GM12873 (cell line): Measurements from ENCODE around the gene AMY1A.
"Not testable (repeated sequence)": the region's sequence is repeated elsewhere in the genome, so short reads cannot be mapped to it uniquely, and the experiment has no call there.

Experiments used
- CTCF ChIP-seq: IDR thresholded peaks from 2 replicates; pipeline ENCODE4 v1.5.1; 2012; ENCODE audit warnings: low read depth, mild to moderate bottlenecking, moderate library complexity, low read length, control low read depth; ENCODE audit not compliant: insufficient read depth; ENCODE audit errors: missing control alignments

Gene AMY1A

GRCh38 chr1:103655460-103655859, at the start of gene AMY1A:
AMY1A (plus strand) TSS chr1:103655760; CDS start chr1:103656331, 571 bp downstream.
- not testable (repeated sequence) for TF ChIP-seq CTCF

- no peak for TF ChIP-seq CTCF
These were observed 39.2 kb upstream of the AMY1A start for GRCh38 chr1:103616362-103616761.

- TF ChIP-seq CTCF = not testable (repeated sequence)
These were observed 38.5 kb upstream of the AMY1A start, which contains the start of gene AMY2A for GRCh38 chr1:103616994-103617477. AMY2A (plus strand) TSS chr1:103617427; CDS start chr1:103617441, 14 bp downstream.

- not testable (repeated sequence) for TF ChIP-seq CTCF
These were observed 40.5 kb downstream of the AMY1A start, which contains the start of gene AMY1B for GRCh38 chr1:103696110-103696509. AMY1B (minus strand) TSS chr1:103696210; CDS start chr1:103695639, 571 bp downstream.
